NCI-H1694 (cell line): ENCODE results near the gene UPF3A.
"Not testable (repeated sequence)": the region's sequence is repeated elsewhere in the genome, so short reads cannot be mapped to it uniquely, and the experiment has no call there.

Source experiments
- DNase-seq: peaks from one replicate; lab custom pipeline; 2025; lab: John Stamatoyannopoulos, UW

The UPF3A gene

DNA sequence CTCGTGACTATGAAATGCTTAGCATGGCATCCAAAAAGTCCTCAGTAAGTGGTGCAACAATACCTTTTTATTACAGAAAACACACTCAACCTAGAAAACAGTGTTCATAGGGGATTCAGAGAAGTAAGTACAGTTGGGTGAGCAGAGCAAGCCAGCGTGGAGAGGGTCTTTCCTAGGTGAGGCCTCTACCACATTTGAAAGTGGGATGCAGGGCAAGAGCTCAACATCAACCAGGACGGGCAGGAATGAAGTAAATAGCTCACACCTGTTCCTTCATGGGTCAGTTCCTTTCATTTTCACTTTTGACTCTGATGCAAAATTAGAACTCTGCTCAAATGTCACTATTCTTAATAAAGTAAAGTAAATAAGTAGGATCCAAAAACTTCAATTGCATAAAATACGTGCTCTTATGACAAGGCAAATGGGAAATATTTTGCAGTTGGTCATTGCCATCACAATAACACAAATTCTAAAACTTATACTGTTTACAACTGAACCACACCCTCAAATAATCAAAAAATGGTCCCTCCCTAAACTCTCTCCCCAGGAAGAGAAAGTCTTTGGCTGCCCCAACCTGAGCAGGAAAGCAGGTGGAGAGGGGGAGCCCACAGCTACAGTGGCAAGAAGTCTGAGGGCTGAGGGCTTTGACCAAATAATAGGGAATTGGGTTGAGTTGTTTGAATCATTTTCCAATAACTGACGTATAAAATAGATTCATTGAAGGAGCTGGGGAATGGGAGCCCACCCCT lies 53.1 kb downstream of the UPF3A start:
- no peak for DNase-seq

DNA sequence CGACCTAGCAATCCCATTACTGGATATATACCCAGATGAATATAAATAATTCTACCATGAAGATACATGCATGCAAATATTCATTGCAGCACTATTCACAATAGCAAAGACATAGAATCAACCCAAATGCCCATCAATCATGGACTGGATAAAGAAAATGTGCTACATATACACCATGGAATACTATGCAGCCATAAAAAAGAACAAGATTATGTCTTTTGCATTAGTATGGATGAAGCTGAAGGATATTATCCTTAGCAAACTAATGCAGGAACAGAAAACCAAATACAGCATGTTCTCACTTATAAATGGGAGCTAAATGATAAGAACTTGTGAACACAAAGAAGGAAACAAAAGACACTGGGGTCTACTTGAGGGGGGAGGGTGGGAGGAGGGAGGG lies 55.1 kb downstream of the UPF3A start:
- not testable (repeated sequence) for DNase-seq

DNA sequence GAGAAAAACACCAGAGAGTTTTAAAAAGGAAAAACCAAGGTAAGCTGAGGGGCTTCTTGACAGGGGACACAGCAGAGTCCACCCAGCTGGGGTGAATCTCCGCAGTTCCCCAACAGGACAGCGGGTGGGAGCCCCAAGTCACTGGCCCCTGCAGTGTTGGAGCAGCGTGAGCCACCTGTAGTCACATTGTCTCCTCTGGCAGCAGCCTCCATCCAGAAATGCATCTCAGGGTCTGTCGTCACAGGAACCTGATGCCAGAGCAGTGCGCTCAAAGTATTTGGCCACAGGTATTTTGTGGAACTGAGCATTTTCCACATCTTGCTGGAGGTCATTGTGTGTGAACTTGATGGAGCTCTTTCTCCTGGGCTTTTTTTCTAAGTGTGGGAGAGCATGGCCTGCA lies 57.6 kb downstream of the UPF3A start:
- no peak for DNase-seq

DNA sequence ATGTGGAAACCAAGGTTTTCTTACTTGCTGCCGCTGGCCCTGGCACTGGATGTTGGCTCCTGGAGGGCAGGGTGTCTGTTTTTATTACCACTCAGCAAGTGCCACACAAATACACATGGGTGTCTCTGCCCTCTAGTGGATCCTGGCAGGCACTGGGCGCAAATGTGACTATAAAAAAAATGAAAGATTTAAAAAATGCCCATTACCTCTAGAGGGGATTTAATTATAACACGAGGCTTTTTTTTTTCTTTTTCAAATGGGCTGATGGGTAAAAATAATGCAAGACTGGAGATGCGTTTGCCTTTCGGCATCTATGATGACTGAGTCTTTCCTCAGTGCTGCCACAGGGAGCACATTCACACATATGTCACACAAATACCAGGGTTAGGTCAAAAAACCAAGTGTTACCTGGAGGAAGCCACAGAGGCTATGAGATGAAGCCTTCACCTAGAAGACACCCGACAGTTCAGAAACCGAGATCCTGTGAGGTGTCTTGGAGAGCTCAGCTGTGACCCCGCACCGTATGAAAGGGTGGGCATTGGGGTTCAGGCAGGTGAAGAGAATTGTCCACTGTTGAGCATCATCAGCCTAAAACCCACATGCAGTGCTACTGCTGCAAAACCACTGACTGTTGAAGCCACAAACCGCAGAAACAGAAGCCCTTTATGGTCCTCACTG lies 58.6 kb downstream of the UPF3A start:
- DNase-seq = peak; percentile 69

DNA sequence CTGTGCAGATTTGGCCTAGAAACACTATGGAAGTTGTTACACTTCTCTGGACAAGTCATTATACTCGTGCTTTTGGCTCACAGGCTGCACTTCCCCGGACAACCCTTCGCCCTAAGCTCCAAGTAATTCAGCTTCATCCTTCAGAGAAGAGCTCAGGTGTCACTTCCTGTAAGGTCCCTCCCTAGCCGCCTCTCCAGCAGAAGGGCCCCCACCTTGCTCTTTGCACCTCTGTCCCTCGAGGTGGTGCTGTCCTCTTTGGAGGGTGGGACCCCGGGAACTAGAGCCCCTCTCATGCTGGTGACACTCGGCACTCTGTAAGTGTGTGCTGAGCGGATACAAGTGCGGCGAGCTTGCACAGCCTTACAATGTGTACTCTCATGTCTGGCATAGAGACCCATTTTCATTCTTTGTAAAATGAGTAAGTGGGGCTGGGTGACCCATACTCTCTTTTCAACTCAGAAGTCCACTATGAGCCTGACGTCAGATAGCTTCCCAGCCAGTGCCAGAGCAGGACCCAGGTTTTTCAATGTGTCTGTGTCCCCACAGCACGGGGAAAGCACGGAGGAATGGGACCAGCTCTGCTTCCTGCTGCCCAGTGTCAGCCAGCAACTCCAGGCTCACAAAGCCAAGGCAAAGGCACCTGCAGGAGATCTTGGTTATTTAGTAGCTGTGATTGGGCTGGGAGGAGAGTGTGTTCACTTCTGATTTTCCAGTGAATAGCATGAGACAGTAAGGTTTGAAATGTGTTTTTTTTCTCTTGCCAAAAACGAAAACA lies 59.8 kb downstream of the UPF3A start:
- DNase-seq = no peak

DNA sequence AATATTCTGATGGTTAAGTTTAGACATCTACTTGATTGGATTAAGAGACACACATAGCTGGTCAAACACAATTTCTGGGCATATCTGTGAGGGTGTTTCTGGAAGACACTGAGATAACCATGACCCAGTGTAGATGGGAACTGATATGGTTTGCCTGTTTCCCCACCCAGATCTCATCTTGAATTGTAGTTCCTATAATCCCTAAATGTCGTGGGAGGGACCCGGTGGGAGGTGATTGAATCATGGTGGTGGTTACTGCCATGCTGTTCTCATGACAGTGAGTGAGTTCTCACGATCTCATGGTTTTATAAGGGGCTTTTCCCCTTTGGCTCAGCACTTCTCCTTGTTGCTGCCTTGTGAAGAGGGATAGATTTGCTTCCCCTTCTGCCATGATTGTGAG lies 65.9 kb downstream of the UPF3A start:
- DNase-seq = not testable (repeated sequence)

DNA sequence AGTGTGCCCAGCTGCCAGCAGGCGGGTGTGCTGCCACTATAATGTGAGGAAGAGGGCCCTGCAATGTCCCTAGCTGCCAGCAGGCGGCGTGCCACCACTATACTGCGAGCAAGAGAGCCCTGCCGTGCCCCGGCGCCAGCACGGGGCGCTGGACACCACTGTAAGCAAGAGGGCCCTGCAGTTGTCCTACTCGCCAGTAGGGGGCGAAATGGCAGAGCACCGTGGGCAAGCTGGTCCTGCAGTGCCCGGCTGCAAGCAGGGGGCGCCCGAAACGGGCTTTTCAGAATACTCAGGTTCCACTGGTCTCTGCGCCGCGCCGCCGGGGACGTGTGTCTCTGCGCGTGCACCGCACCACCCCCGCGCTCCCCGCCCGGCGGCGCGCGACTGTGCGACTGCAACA lies 71.4 kb downstream of the UPF3A start:
- DNase-seq = peak; percentile 44

DNA sequence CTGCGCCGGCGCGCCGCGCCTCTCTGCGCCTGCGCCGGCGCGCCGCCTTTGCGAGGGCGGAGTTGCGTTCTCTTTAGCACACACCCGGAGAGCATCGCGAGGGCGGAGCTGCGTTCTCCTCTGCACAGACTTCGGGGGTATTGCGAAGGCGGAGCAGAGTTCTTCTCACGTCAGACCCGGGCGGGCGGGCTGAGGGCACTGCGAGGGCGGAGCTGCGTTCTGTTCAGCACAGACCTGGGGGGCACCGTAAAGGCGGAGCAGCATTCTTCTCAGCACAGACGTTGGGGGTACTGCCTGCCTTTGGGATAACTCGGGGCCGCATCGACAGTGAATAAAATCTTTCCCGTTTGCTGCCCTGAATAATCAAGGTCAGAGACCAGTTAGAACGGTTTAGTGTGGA lies 72.0 kb downstream of the UPF3A start:
- DNase-seq = not testable (repeated sequence)
